Mucosa of rectum (tissue), 2 donors: ENCODE measurements around the gene GFER.
"Not testable (repeated sequence)": the region's sequence is repeated elsewhere in the genome, so short reads cannot be mapped to it uniquely, and the experiment has no call there.

ENCODE experiments used
- H3K27ac ChIP-seq, 2 donors: one replicate each; pipeline ENCODE4 v1.7.0; 2013; ENCODE audit warnings: inconsistent platforms in 2 of 2, low read depth in 2 of 2, low read length in 2 of 2
- H3K27me3 ChIP-seq, 2 donors: one replicate each; pipeline ENCODE4 v1.7.0; 2013; ENCODE audit warnings: low read length in 2 of 2; ENCODE audit not compliant: control insufficient read depth in 2 of 2, insufficient read depth in 2 of 2
- H3K36me3 ChIP-seq, 2 donors: one replicate each; pipeline ENCODE4 v1.7.0; 2013; ENCODE audit warnings: low read length in 2 of 2; ENCODE audit not compliant: control insufficient read depth in 2 of 2, insufficient read depth in 2 of 2
- H3K4me1 ChIP-seq, 2 donors: one replicate each; pipeline ENCODE4 v1.7.0; 2013; ENCODE audit warnings: low read length in 2 of 2, mild to moderate bottlenecking in 1 of 2; ENCODE audit not compliant: control insufficient read depth in 2 of 2, insufficient read depth in 2 of 2
- H3K4me3 ChIP-seq, 2 donors: one replicate each; pipeline ENCODE4 v1.7.0; 2013; ENCODE audit warnings: low read length in 2 of 2
- H3K9ac ChIP-seq, 2 donors: one replicate each; pipeline ENCODE4 v1.7.0; 2013; ENCODE audit warnings: low read length in 2 of 2, low read depth in 1 of 2, mild to moderate bottlenecking in 1 of 2
- H3K9me3 ChIP-seq, 2 donors: one replicate each; pipeline ENCODE4 v1.7.0; 2013; ENCODE audit warnings: low read length in 2 of 2; ENCODE audit not compliant: control insufficient read depth in 2 of 2
- donor health status: healthy.
- donor health status: Normal muscosa, but diverticular disease.

The GFER gene

DNA sequence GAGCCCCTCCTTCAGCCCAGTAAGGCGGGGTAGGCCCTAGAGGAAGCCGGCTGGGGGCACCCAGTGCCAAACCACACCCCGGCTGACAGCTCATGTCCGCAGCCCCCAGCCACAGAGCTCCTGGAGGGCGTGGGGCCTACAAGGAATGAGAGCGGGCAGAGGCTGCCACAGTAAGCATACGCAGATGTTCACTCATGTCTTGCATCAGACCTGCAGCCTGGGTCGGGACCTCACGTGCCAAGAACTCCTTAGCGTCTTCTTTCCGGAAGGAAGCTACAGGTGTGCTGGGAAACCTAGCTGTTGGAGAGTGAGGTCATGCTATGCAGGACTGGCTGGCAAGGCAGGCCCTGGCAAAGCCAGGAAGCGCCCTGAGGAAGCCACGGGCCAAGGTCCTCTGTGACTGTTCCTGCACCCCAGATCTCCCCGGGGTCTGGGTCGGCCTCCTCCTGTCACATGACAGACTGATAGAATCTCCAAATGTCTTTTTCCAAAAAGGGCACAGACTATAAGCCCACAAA, 24.1 kb downstream of the GFER start:
- H3K27me3 ChIP-seq: no peaks in the 10 kb centered on the region
- peak overlapping the region; percentile 93 to 95 for H3K9ac ChIP-seq
- H3K4me1 ChIP-seq: peaks cover 39 to 43% of the 10 kb centered on the region in 2 donors
- peak overlapping the region; percentile 81 to 84 for H3K4me3 ChIP-seq
- no peaks in the 10 kb centered on the region for H3K9me3 ChIP-seq
- peak overlapping the region; percentile 84 to 85 for H3K27ac ChIP-seq
- H3K36me3 ChIP-seq: peaks cover 0 to 2% of the 10 kb centered on the region in 2 donors

DNA sequence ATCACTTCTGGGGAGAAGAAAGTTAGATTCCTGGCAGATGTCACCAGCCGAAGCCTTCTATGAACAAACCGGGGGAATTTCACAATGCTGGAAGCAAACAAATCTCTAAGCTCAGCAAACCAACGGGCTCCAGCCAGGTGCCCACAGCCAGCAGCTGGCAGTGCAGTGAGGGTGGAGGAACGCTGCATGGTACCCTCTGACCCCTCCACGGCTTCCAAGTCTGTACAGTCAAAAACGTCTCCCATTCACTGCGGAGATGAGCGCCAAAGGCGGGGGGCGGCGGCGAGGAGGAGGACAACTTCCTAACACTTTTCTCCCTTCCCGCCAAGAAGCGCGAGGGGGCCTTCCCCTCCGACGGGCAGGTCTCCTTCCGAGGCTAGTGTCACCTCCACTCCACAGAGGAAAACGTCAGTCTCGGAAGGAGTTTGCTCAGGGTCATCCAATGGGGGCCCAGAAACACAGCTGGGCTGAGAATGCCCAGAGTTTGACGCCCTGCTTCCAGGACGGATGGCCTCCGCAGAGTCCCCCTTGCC, 24.7 kb downstream of the GFER start:
- peaks cover 37 to 40% of the 10 kb centered on the region in 2 donors for H3K4me1 ChIP-seq
- H3K27me3 ChIP-seq: no peaks in the 10 kb centered on the region
- H3K27ac ChIP-seq: peak overlapping the region; percentile 84 to 85
- H3K9me3 ChIP-seq: no peaks in the 10 kb centered on the region
- peak overlapping the region; percentile 93 to 95 for H3K9ac ChIP-seq
- H3K4me3 ChIP-seq: peak overlapping the region; percentile 81 to 84
- no peaks in the 10 kb centered on the region for H3K36me3 ChIP-seq

GRCh38 chr16:2009164-2009711, 25.2 kb downstream of the GFER start:
- peak overlapping the region; percentile 93 to 95 for H3K9ac ChIP-seq
- no peaks in the 10 kb centered on the region for H3K36me3 ChIP-seq
- H3K4me1 ChIP-seq: peaks cover 32 to 36% of the 10 kb centered on the region in 2 donors
- H3K27me3 ChIP-seq: no peaks in the 10 kb centered on the region
- peak overlapping the region; percentile 81 to 84 for H3K4me3 ChIP-seq
- no peaks in the 10 kb centered on the region for H3K9me3 ChIP-seq
- peak overlapping the region; percentile 84 to 85 for H3K27ac ChIP-seq

- H3K4me1 ChIP-seq: peaks cover 27 to 32% of the 10 kb centered on the region in 2 donors
- peak within 1 kb of the TSS; percentile 84 to 90 for H3K27ac ChIP-seq
- H3K9ac ChIP-seq: peak within 1 kb of the TSS; percentile 93 to 95
- H3K27me3 ChIP-seq: no peaks in the 10 kb centered on the region
- peak within 1 kb of the TSS; percentile 81 to 84 for H3K4me3 ChIP-seq
- no peaks in the 10 kb centered on the region for H3K36me3 ChIP-seq
- no peaks in the 10 kb centered on the region for H3K9me3 ChIP-seq
Measured at GRCh38 chr16:2009791-2010510, 26.0 kb downstream of the GFER start, which contains the start of gene ZNF598. ZNF598 (minus strand) TSS chr16:2009821.

GRCh38 chr16:2011726-2012125, 27.7 kb downstream of the GFER start:
- H3K9me3 ChIP-seq, H3K4me3 ChIP-seq, H3K27ac ChIP-seq, H3K27me3 ChIP-seq, H3K36me3 ChIP-seq, H3K9ac ChIP-seq: not testable (repeated sequence)
- peaks cover 34 to 41% of the 10 kb centered on the region in 2 donors for H3K4me1 ChIP-seq

GRCh38 chr16:2013527-2013926, 29.5 kb downstream of the GFER start:
- Histone ChIP-seq H3K9ac (no peak overlapping the region), H3K4me1 (peaks cover 19 to 24% of the 10 kb centered on the region in 2 donors), H3K27me3 (no peaks in the 10 kb centered on the region), H3K36me3 (no peaks in the 10 kb centered on the region), H3K9me3 (no peaks in the 10 kb centered on the region), H3K27ac (no peak overlapping the region), H3K4me3 (no peak overlapping the region)

DNA sequence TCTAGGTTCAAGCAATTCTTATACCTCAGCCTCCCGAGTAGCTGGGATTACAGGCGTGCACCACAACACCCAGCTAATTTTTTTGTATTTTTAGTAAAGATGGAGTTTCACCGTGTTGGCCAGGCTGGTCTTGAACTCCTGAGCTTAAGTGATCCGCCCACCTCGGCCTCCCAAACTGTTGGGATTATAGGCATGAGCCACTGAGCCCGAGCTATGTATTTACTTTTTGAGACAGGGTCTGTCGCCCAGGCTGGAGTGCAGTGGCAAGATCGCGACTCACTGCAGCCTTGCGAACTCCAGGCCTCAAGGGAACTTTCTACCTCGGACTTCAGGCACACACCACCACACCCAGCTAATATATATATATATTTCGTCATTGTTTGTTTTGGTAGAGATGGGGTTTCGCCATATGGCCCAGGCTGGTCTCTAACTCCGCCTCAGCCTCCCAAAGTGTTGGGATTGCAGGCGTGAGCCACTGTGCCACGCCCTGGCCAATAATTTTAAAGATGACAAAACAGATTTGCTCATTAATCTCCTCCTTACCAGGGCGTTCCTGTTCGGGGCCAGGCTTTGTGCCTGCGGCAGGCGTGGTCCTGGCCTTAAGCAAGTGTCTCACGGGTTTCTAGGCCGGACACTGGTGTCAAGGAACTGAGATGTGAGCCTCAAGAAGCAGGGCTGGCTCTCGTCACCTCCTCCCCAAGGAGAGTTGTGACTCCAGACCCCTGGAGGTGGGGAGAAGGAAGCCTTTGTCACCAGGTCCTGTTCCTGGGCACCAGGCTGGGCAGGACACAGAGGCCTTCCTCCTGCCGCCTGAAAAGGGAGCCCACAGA, 31.3 kb downstream of the GFER start:
- Histone ChIP-seq H3K36me3 (no peaks in the 10 kb centered on the region), H3K9ac (peak overlapping the region; percentile 72 to 82), H3K27ac (peak overlapping the region; percentile 92 to 95)

DNA sequence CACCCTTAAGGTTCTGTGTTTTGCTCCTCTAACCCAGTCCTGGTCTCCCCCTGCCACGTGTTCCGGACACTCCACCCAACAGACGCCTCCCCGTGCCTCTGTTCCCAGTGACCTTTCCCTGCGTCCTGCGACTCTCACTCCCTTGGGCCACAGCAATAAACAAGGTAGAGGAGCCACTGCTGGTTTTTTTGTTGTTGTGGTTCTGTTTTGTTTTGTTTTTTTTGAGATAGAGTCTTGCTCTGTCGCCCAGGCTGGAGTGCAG, 31.9 kb downstream of the GFER start:
- Histone ChIP-seq H3K4me1 (peaks cover 8 to 15% of the 10 kb centered on the region in 2 donors), H3K36me3 (no peaks in the 10 kb centered on the region), H3K27ac (peak overlapping the region; percentile 92 to 95), H3K9ac (peak overlapping the region; percentile 72 to 82), H3K27me3 (peaks cover 18 to 19% of the 10 kb centered on the region in 2 donors), H3K9me3 (no peaks in the 10 kb centered on the region), H3K4me3 (no peak overlapping the region)

More for the DNA sequence above, 31.3 kb downstream of the GFER start:
- Histone ChIP-seq H3K27me3 (peaks cover 13 to 15% of the 10 kb centered on the region in 2 donors), H3K4me3 (no peak overlapping the region), H3K9me3 (no peaks in the 10 kb centered on the region), H3K4me1 (peaks cover 11 to 15% of the 10 kb centered on the region in 2 donors)

- Histone ChIP-seq H3K36me3 (no peaks in the 10 kb centered on the region), H3K4me3 (no peak overlapping the region), H3K9me3 (no peaks in the 10 kb centered on the region), H3K9ac (no peak overlapping the region), H3K4me1 (peaks cover 8 to 15% of the 10 kb centered on the region in 2 donors), H3K27ac (no peak overlapping the region), H3K27me3 (peaks cover 18 to 19% of the 10 kb centered on the region in 2 donors)
Measured at GRCh38 chr16:2016407-2016922, 32.5 kb downstream of the GFER start.
